ENCODE results near the gene TMEM80.

- TF ChIP-seq CTCF (conservative IDR thresholded peaks at IDR 0.05; ENCODE audit: low read depth, low read length) (no peak), CEBPB (IDR thresholded peaks at IDR 0.05; ENCODE audit: low read depth, low read length) (peak; percentile 66), POLR2A (IDR thresholded peaks at IDR 0.05; ENCODE audit: low read depth, low read length) (no peak)
Measured at GRCh38 chr11:699116-699508, 3.5 kb downstream of the TMEM80 start.
